Heart left ventricle (tissue), 16 donors: ENCODE results near the gene STAB1. TPM values are rescaled to one million over a fixed set of nuclear protein-coding genes. Genes with fewer than 3 reads are reported as not detected.

Experiments used
- ATAC-seq, 4 donors: fragments of 200-7000 bp; cut with Tn5 transposase; one replicate each; pipeline ENCODE4 v1.9.1; 2020 to 2022; ENCODE audit warnings: moderate library complexity in 4 of 4, mild to moderate bottlenecking in 3 of 4, moderate number of reproducible peaks in 1 of 4
- DNase-seq, 5 donors: peaks; one replicate each; pipeline ENCODE4 v3.0.0-alpha.2; 2020
- H3K27ac ChIP-seq, 12 donors: fragments of 200-600 bp; sonication (generic) in 4 of 12; one replicate each; pipeline versions ENCODE4 v1.5.0 to v1.8.0; 2016 to 2022; ENCODE audit warnings: mild to moderate bottlenecking in 2 of 12
- H3K27me3 ChIP-seq, 9 donors: fragments of 200-600 bp; sonication (generic) in 2 of 9; one replicate each; pipeline versions ENCODE4 v1.5.1 to v1.8.0; 2016 to 2022; ENCODE audit warnings: mild to moderate bottlenecking in 3 of 9
- H3K36me3 ChIP-seq, 9 donors: fragments of 200-600 bp; sonication (generic) in 2 of 9; one replicate each; pipeline versions ENCODE4 v1.5.0 to v1.8.0; 2018 to 2022; ENCODE audit warnings: mild to moderate bottlenecking in 2 of 9
- H3K4me1 ChIP-seq, 12 donors: fragments of 200-600 bp; sonication (generic) in 4 of 12; one replicate each; pipeline versions ENCODE4 v1.5.0 to v1.8.0; 2016 to 2022; ENCODE audit warnings: mild to moderate bottlenecking in 3 of 12
- H3K4me3 ChIP-seq, 12 donors: fragments of 200-600 bp; sonication (generic) in 4 of 12; one replicate each; pipeline versions ENCODE4 v1.5.0 to v1.8.0; 2017 to 2022; ENCODE audit warnings: mild to moderate bottlenecking in 9 of 12, moderate library complexity in 4 of 12
- H3K9me3 ChIP-seq, 12 donors: fragments of 200-600 bp; sonication (generic) in 4 of 12; one replicate each; pipeline versions ENCODE4 v1.5.0 to v1.8.0; 2016 to 2022; ENCODE audit warnings: mild to moderate bottlenecking in 1 of 12
- CTCF ChIP-seq, 12 donors: fragments of 200-600 bp; sonication (generic) in 4 of 12; IDR thresholded peaks; one replicate each; pipeline versions ENCODE4 v1.5.0 to v1.8.0; 2018 to 2022; ENCODE audit warnings: antibody characterized with exemption in 12 of 12, mild to moderate bottlenecking in 5 of 12
- POLR2A ChIP-seq, 2 donors: fragments of 450-650 bp; IDR thresholded peaks; one replicate each; pipeline ENCODE4 v1.6.1; 2017; ENCODE audit warnings: antibody characterized with exemption in 2 of 2, mild to moderate bottlenecking in 2 of 2, moderate library complexity in 2 of 2
- WGBS, 4 donors: extraction: QIAGEN DNeasy Blood & Tissue Kit in 2 of 4; methylation state at CpG; one replicate each; pipeline versions ENCODE4 v1.1.5 to v1.1.7; 2013 to 2018; 5-methylcytosine and 5-hydroxymethylcytosine counted together
- intact Hi-C, 10 donors: fragments of 100-400 bp; cut with DNase I; formaldehyde crosslinking; loops; one replicate each; pipeline versions ENCODE4 v1.11.1 to v1.14.2; 2022
- polyA plus RNA-seq, 2 donors: library from polyadenylated mRNA; stranded (reverse); fragments of 200-250 nt; gene quantifications; one replicate each; pipeline ENCODE4 v1.2.3, GENCODE V29; 2013
- total RNA-seq, 9 donors: library from RNA; depleted of rRNA in 2 of 9; stranded (reverse); fragments of >200 nt in 2 of 9; fragmentation: NEBNext Ultra II Directional in 3 of 9; extraction: Animal tissue kit (Norgen Biotek cat#: 25700) in 3 of 9; gene quantifications; one replicate each; pipeline versions ENCODE4 v1.1.0 to v1.2.4, GENCODE V29; 2016 to 2023
- donor health status: ischemic (EF 13 %, LVEDD 7.1; RV severe dilation, severe dysfunction).
- donor health status: healthy with polysubstance abuse.
- donor health status: DM: no; HTN: yes; CAD: no.
- donor health status: DM: no; HTN: no; CAD: no.
- donor health status: ischemic (EF 25% LVEDD 6.9; RV normal size, moderate dysfunction).
- donor health status: ischemic (EF 25% LVEDD 5.7; RV mildly dilated, moderate dysfunction).
- donor health status: healthy.
- donor health status: DM: yes; HTN: yes; CAD: no.
- donor health status: ischemic (EF 35%, LVEDD 5.7; RV mildly dilated, moderate dysfunction).
- donor health status: nonischemic (EF 11% LVEDD 7.7; RV severe dilation, severe dysfunction).
- donor health status: DM: yes; HTN: yes; CAD: no.
- donor health status: PGD.
- donor health status: ischemic (EF 29% LVEDD 5.4; RV normal size, mild dysfunction).
- donor health status: nonischemic (EF 23%, LVEDD 6.1; RV moderate dilation, normal function).

Gene STAB1
- total and polyA plus RNA-seq, 11 donors = 34.1 to 351 (median 50.6) TPM

- DNase-seq (no peak), ATAC-seq (no peak)
- WGBS, 4 donors = 86 to 96% (median 95%) methylated on average over 7 of the region's 7 CpGs
- Histone ChIP-seq H3K9me3 (no peaks in the 10 kb centered on the region), H3K4me1 (peaks cover 3 to 90% (median 38%) of the 10 kb centered on the region in 12 donors), H3K4me3 (no peak overlapping the region), H3K36me3 (peaks cover 0 to 59% (median 47%) of the 10 kb centered on the region in 9 donors), H3K27me3 (no peaks in the 10 kb centered on the region), H3K27ac (no peak overlapping the region)
- no peak for TF ChIP-seq POLR2A (IDR thresholded peaks at IDR 0.05)
- intact Hi-C loops = loop anchor here in 1 of 10 donors (5.0 kb wide), 1 partner anchor 34 kb away; no protein-coding TSS in a partner anchor
These were observed 1.7 kb upstream of the STAB1 start for GRCh38 chr3:52493232-52494017.

GRCh38 chr3:52494445-52494844 lies 693 bp upstream of the STAB1 start:
- H3K27me3 ChIP-seq = no peaks in the 10 kb centered on the region
- WGBS, 4 donors = 75 to 89% (median 82%) methylated on average over 7 of the region's 7 CpGs
- intact Hi-C loops = loop anchor here in 1 of 10 donors (5.0 kb wide), 1 partner anchor 33 kb away; no protein-coding TSS in a partner anchor
- no peaks in the 10 kb centered on the region for H3K9me3 ChIP-seq
- no peak for DNase-seq
- H3K36me3 ChIP-seq = peaks cover 0 to 49% (median 37%) of the 10 kb centered on the region in 9 donors
- no peak for ATAC-seq
- peaks cover 3 to 96% (median 35%) of the 10 kb centered on the region in 12 donors for H3K4me1 ChIP-seq
- peak overlapping the region in 4 of 12 donors; percentile 47 to 72 (median 60) for H3K4me3 ChIP-seq
- peak overlapping the region in 10 of 12 donors; percentile 65 to 94 (median 82) for H3K27ac ChIP-seq
- no peak for TF ChIP-seq CTCF (IDR thresholded peaks at IDR 0.05)
- no peak for TF ChIP-seq POLR2A (IDR thresholded peaks at IDR 0.05)

GRCh38 chr3:52495777-52496602 lies 852 bp downstream of the STAB1 start:
- peak overlapping the region in 11 of 12 donors; percentile 47 to 94 (median 80) for H3K27ac ChIP-seq
- peak in 3 of 4 donors; percentile 33 to 48 (median 45) for ATAC-seq
- intact Hi-C loops = loop anchor here in 1 of 10 donors (5.0 kb wide), 1 partner anchor 36 kb away; the partner anchor contains the start of gene NT5DC2

More at GRCh38 chr3:52495777-52496602, 852 bp downstream of the STAB1 start:
- peak in 1 of 5 donors; percentile 65 for DNase-seq
- H3K4me3 ChIP-seq = peak overlapping the region; percentile 23 to 72 (median 52)
- H3K36me3 ChIP-seq = peaks cover 0 to 34% (median 21%) of the 10 kb centered on the region in 9 donors
- TF ChIP-seq CTCF (IDR thresholded peaks at IDR 0.05) (no peak), POLR2A (IDR thresholded peaks at IDR 0.05) (no peak)
- WGBS, 4 donors = 52 to 68% (median 61%) methylated on average over 8 to 16 of the region's 16 CpGs
- no peaks in the 10 kb centered on the region for H3K27me3 ChIP-seq
- H3K4me1 ChIP-seq = peaks cover 3 to 90% (median 25%) of the 10 kb centered on the region in 12 donors
- no peaks in the 10 kb centered on the region for H3K9me3 ChIP-seq
